ENCODE results near the gene LRPPRC.

LRPPRC gene

GRCh38 chr2:43980902-43981301 lies 14.9 kb downstream of the LRPPRC start:
- Histone ChIP-seq H3K9me3 (ENCODE audit: control insufficient read depth, low read length) (no peaks in the 10 kb centered on the region), H3K36me3 (ENCODE audit: control insufficient read depth, insufficient read depth, low read length) (peaks cover 50% of the 10 kb centered on the region), H3K4me1 (ENCODE audit: control insufficient read depth, insufficient read depth, low read length, poor library complexity, severe bottlenecking) (no peaks in the 10 kb centered on the region), H3K27ac (ENCODE audit: low read depth, low read length, severe bottlenecking) (no peak overlapping the region), H3K4me3 (ENCODE audit: extremely low read depth, insufficient read depth, low read length, poor library complexity, severe bottlenecking) (no peak overlapping the region)
- WGBS, 2 experiments (ENCODE audit: insufficient coverage in 2 of 2) = 100% methylated on average over 1 of the region's 2 CpGs; no CpG with 5 or more reads in 1 of the 2 experiments

DNA sequence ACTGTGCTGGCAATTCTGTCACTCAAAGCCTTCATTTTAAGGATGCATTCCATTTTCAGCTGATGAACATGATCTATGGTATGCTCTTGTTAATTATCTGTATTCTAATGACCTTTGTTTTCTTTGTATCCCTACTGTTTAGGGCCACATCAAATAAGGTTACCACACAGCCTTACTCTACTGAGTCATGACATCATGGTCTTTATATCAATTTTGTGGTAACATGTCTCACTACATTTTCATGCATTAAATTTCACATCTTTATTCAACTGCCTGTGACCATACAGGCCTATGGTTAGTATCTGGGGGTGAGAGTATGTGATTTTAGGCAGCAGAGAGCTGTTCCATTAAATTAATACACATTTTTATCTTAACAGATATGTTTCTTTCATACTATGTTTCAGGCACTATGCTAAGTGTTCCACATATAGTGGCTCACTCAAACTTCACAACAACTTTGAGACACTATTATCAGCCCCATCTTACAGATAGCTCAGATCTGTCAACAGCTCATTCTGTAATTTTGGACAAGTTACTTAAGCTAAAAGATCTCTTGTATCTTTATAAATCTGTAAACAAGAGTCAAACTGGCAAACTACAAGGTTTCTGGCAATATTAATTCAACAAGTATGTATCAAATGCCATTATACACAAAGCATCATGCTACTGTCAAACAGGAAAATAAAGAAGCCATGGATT lies 18.0 kb downstream of the LRPPRC start:
- Histone ChIP-seq H3K4me3 (ENCODE audit: extremely low read depth, insufficient read depth, low read length, poor library complexity, severe bottlenecking) (no peak overlapping the region), H3K9me3 (ENCODE audit: control insufficient read depth, low read length) (no peaks in the 10 kb centered on the region), H3K27ac (ENCODE audit: low read depth, low read length, severe bottlenecking) (no peak overlapping the region), H3K4me1 (ENCODE audit: control insufficient read depth, insufficient read depth, low read length, poor library complexity, severe bottlenecking) (no peaks in the 10 kb centered on the region), H3K36me3 (ENCODE audit: control insufficient read depth, insufficient read depth, low read length) (peaks cover 67% of the 10 kb centered on the region)

DNA sequence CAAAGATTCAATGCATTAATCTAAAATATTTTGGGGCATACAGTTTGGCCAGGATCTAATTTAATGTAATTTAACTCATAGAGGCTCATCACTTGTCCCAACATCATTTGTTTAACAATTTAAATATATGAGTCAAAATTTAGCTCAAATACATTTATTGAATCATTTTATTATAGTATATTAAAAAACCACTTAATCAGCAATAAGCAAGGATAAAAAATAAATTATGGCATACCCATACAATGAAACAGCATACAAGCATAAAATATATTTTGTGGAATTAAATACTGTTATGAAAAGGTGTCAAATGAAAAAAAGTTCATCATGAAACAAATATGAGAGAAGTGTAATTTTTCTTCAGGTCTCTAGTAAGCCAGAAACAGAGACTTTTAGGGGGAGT lies 34.9 kb downstream of the LRPPRC start:
- Histone ChIP-seq H3K4me1 (ENCODE audit: control insufficient read depth, insufficient read depth, low read length, poor library complexity, severe bottlenecking) (no peaks in the 10 kb centered on the region), H3K9me3 (ENCODE audit: control insufficient read depth, low read length) (no peaks in the 10 kb centered on the region), H3K4me3 (ENCODE audit: extremely low read depth, insufficient read depth, low read length, poor library complexity, severe bottlenecking) (no peak overlapping the region), H3K27ac (ENCODE audit: low read depth, low read length, severe bottlenecking) (no peak overlapping the region), H3K36me3 (ENCODE audit: control insufficient read depth, insufficient read depth, low read length) (peaks cover 77% of the 10 kb centered on the region)

DNA sequence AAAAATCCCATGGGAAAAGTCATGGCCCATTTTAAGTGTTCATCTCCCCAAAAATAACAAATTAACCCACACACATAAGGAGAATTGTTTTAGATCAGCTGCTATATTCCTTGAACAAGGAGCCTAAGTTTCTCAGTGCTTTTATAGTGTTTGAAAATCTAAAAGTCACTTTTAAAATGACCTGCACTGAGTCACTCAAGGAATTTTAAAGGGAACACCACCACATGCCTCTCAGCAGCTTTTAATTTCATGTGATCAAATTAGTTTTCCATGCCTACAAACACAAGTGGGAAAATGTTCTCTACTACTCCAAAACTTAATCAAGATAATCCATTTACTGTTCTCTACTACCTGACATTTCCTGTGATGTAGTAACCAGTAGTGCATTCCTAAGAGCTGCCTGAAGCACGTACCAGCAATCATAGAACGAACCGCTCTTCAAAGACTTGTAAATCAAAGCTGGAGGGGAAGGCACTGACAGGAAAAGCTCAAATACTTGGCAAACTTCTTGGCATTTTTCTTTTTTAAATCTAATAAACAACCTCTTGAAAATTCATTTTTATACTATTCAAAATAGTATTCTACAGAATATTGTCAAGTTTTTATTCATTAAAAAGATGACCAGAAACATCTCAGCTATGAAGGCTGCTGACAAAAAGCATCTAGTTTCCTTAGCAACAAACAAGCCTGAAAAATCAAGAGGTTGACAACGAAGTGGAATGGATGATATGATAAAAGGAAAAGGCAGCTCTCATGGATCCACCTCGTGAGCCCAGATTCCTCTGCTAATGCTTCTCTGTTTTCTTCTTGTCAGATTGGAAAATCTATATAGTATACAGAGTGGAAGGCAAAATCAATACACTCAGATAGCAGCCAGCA lies 37.2 kb downstream of the LRPPRC start:
- Histone ChIP-seq H3K4me1 (ENCODE audit: control insufficient read depth, insufficient read depth, low read length, poor library complexity, severe bottlenecking) (no peaks in the 10 kb centered on the region), H3K27ac (ENCODE audit: low read depth, low read length, severe bottlenecking) (no peak overlapping the region), H3K4me3 (ENCODE audit: extremely low read depth, insufficient read depth, low read length, poor library complexity, severe bottlenecking) (no peak overlapping the region), H3K9me3 (ENCODE audit: control insufficient read depth, low read length) (no peaks in the 10 kb centered on the region), H3K36me3 (ENCODE audit: control insufficient read depth, insufficient read depth, low read length) (peaks cover 88% of the 10 kb centered on the region)
- WGBS, 2 experiments (ENCODE audit: insufficient coverage in 2 of 2) = 95 to 96% methylated on average over 3 of the region's 5 CpGs

- whole genome bisulfite sequencing, 2 experiments (ENCODE audit: insufficient coverage in 2 of 2) = 80 to 95% methylated on average over 5 of the region's 8 CpGs
- Histone ChIP-seq H3K27ac (ENCODE audit: low read depth, low read length, severe bottlenecking) (no peak overlapping the region), H3K4me3 (ENCODE audit: extremely low read depth, insufficient read depth, low read length, poor library complexity, severe bottlenecking) (no peak overlapping the region), H3K36me3 (ENCODE audit: control insufficient read depth, insufficient read depth, low read length) (peaks cover 77% of the 10 kb centered on the region), H3K9me3 (ENCODE audit: control insufficient read depth, low read length) (no peaks in the 10 kb centered on the region), H3K4me1 (ENCODE audit: control insufficient read depth, insufficient read depth, low read length, poor library complexity, severe bottlenecking) (no peaks in the 10 kb centered on the region)
Observed at GRCh38 chr2:43950383-43951008, 45.3 kb downstream of the LRPPRC start.

GRCh38 chr2:43948370-43948769 lies 47.4 kb downstream of the LRPPRC start:
- Histone ChIP-seq H3K4me3 (ENCODE audit: extremely low read depth, insufficient read depth, low read length, poor library complexity, severe bottlenecking) (no peak overlapping the region), H3K36me3 (ENCODE audit: control insufficient read depth, insufficient read depth, low read length) (peaks cover 71% of the 10 kb centered on the region), H3K4me1 (ENCODE audit: control insufficient read depth, insufficient read depth, low read length, poor library complexity, severe bottlenecking) (no peaks in the 10 kb centered on the region), H3K9me3 (ENCODE audit: control insufficient read depth, low read length) (no peaks in the 10 kb centered on the region), H3K27ac (ENCODE audit: low read depth, low read length, severe bottlenecking) (no peak overlapping the region)
- WGBS, 2 experiments (ENCODE audit: insufficient coverage in 2 of 2) = 90% methylated on average over 1 of the region's 3 CpGs; no CpG with 5 or more reads in 1 of the 2 experiments

DNA sequence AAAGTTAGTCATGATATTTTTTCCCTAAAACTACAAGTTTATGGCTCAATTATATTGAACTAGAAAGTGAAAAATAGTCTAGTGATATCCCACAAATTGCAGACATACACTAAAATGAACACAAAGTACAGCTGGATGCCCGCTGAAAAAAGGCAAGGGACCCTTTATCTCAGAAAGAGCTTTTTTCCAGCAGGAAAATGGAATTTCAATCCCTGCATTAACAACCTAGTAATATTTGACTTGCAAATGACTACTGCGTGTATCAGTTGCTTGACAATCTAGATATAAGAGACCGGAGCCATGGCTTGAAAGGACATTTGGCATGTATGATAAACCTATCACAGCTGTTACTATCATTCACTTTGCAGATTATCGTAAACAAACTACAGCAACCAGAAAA lies 49.1 kb downstream of the LRPPRC start:
- no peaks in the 10 kb centered on the region for H3K4me1 ChIP-seq (ENCODE audit: control insufficient read depth, insufficient read depth, low read length, poor library complexity, severe bottlenecking)
- H3K36me3 ChIP-seq (ENCODE audit: control insufficient read depth, insufficient read depth, low read length) = peaks cover 65% of the 10 kb centered on the region
- H3K9me3 ChIP-seq (ENCODE audit: control insufficient read depth, low read length) = no peaks in the 10 kb centered on the region
- no peak overlapping the region for H3K27ac ChIP-seq (ENCODE audit: low read depth, low read length, severe bottlenecking)
- WGBS, 2 experiments (ENCODE audit: insufficient coverage in 2 of 2) = 92 to 93% methylated on average over 4 of the region's 4 CpGs
- no peak overlapping the region for H3K4me3 ChIP-seq (ENCODE audit: extremely low read depth, insufficient read depth, low read length, poor library complexity, severe bottlenecking)

DNA sequence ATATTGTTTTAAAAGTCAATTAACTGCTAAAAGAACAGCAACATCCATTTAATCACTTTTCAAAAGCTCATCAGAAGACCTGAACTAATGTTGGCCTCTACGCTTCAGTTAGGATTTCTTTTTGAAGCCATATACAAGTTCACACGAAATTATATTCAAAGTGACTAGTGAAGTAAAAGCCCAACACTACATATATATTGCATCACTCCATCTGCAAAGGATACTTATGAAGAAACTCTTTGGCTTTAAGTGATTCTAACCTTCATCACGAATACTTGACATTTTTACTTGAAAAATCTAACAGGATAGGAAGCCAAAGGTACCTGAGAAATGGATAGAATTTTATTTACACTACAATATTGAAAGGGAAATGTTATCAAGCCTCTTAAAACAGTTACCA lies 50.4 kb downstream of the LRPPRC start:
- H3K4me1 ChIP-seq (ENCODE audit: control insufficient read depth, insufficient read depth, low read length, poor library complexity, severe bottlenecking) = no peaks in the 10 kb centered on the region
- peaks cover 58% of the 10 kb centered on the region for H3K36me3 ChIP-seq (ENCODE audit: control insufficient read depth, insufficient read depth, low read length)
- no peak overlapping the region for H3K27ac ChIP-seq (ENCODE audit: low read depth, low read length, severe bottlenecking)
- 90 to 92% methylated on average over 2 of the region's 3 CpGs for WGBS, 2 experiments (ENCODE audit: insufficient coverage in 2 of 2)
- no peak overlapping the region for H3K4me3 ChIP-seq (ENCODE audit: extremely low read depth, insufficient read depth, low read length, poor library complexity, severe bottlenecking)
- no peaks in the 10 kb centered on the region for H3K9me3 ChIP-seq (ENCODE audit: control insufficient read depth, low read length)

- no peaks in the 10 kb centered on the region for H3K9me3 ChIP-seq (ENCODE audit: control insufficient read depth, low read length)
- H3K36me3 ChIP-seq (ENCODE audit: control insufficient read depth, insufficient read depth, low read length) = peaks cover 62% of the 10 kb centered on the region
- no peaks in the 10 kb centered on the region for H3K4me1 ChIP-seq (ENCODE audit: control insufficient read depth, insufficient read depth, low read length, poor library complexity, severe bottlenecking)
- no peak overlapping the region for H3K4me3 ChIP-seq (ENCODE audit: extremely low read depth, insufficient read depth, low read length, poor library complexity, severe bottlenecking)
- WGBS, 2 experiments (ENCODE audit: insufficient coverage in 2 of 2) = no CpG with 5 or more reads among the region's 3 CpGs
- no peak overlapping the region for H3K27ac ChIP-seq (ENCODE audit: low read depth, low read length, severe bottlenecking)
Observed at GRCh38 chr2:43944915-43945314, 50.9 kb downstream of the LRPPRC start.

GRCh38 chr2:43943809-43944452 lies 51.9 kb downstream of the LRPPRC start:
- H3K9me3 ChIP-seq (ENCODE audit: control insufficient read depth, low read length) = no peaks in the 10 kb centered on the region

More at GRCh38 chr2:43943809-43944452, 51.9 kb downstream of the LRPPRC start:
- peaks cover 65% of the 10 kb centered on the region for H3K36me3 ChIP-seq (ENCODE audit: control insufficient read depth, insufficient read depth, low read length)
- no peak overlapping the region for H3K4me3 ChIP-seq (ENCODE audit: extremely low read depth, insufficient read depth, low read length, poor library complexity, severe bottlenecking)
- no peak overlapping the region for H3K27ac ChIP-seq (ENCODE audit: low read depth, low read length, severe bottlenecking)
- WGBS, 2 experiments (ENCODE audit: insufficient coverage in 2 of 2) = 100% methylated on average over 1 of the region's 5 CpGs
- no peaks in the 10 kb centered on the region for H3K4me1 ChIP-seq (ENCODE audit: control insufficient read depth, insufficient read depth, low read length, poor library complexity, severe bottlenecking)
